GM19238 (cell line): ENCODE data around the gene ATXN7L1.
"Not testable (repeated sequence)": the region's sequence is repeated elsewhere in the genome, so short reads cannot be mapped to it uniquely, and the experiment has no call there.

ENCODE experiments used
- DNase-seq: peaks from one replicate; pipeline ENCODE4 v3.0.0; 2011; ENCODE audit warnings: low spot score; ENCODE audit not compliant: insufficient read length

The ATXN7L1 gene

GRCh38 chr7:105861224-105861623 is 15.2 kb downstream of the ATXN7L1 start:
- no peak for DNase-seq

DNA sequence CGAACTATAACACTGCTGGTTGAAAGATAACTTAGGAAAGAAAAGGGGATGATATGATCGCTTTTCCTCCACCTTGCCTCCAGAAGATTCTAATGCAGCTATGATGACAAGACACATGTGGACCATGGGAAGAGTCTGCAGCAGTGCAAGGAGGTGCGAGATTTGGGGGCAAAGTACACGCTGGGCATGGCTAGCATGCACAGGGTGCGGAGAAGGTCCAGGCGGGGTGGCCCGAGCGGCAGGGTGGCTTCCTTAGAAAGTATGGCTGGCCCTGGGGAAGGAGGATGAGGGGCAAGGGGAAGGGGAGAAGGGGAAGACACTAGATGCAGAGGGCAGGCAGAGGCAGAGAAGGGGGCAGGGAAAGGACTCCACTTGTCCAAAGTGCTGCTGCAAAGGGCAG is 15.6 kb downstream of the ATXN7L1 start:
- no peak for DNase-seq

DNA sequence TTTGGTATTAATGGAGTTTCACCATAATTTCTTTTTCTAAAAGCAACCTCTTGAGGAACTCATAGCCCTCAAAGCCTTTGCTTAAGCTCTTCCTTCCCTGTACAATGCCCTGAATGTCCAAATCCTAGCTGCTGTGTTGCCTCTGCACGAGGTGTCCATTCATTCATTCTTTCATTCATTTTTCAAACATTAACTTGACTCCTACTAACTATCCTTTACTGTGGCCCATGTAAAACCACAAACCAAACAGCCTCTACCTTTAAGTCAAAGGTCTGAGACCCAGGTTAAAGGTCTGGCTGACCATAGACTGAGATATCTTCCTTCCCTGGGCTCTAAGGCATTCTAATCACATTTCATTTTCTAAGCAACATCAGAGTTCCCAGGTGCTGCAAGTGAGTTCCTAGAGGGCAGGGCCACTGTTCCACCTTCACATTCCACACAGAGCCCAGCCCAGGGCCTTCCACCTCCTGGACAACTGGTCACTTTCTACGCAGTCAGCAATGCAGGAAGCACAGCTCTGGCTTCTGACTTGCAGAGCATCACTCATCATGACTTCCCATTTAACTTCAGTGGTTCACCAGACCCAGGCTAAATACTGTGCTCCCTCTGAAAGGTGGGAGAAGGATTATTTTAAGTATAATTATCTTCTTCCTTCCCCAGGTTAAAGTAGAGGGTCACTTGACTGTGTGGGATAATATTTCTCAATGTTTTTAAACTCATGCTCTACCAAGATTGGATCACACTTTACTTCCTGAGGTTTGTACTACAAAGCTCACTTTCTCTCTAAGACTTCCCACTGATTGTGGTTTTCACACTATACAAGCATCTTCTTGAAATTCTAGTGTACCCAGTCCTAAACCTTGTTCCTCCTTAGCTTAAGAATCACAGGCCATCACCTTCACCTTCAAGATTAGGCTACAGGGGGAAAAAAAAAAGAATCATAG is 19.1 kb downstream of the ATXN7L1 start:
- no peak for DNase-seq

GRCh38 chr7:105854498-105854897 is 21.9 kb downstream of the ATXN7L1 start:
- DNase-seq, result no peak

GRCh38 chr7:105853931-105854419 is 22.4 kb downstream of the ATXN7L1 start:
- no peak for DNase-seq

GRCh38 chr7:105851064-105851463 is 25.3 kb downstream of the ATXN7L1 start:
- no peak for DNase-seq

- DNase-seq, result no peak
These were observed 27.1 kb downstream of the ATXN7L1 start for GRCh38 chr7:105849122-105849855.

GRCh38 chr7:105846404-105846803 is 30.0 kb downstream of the ATXN7L1 start:
- no peak for DNase-seq

DNA sequence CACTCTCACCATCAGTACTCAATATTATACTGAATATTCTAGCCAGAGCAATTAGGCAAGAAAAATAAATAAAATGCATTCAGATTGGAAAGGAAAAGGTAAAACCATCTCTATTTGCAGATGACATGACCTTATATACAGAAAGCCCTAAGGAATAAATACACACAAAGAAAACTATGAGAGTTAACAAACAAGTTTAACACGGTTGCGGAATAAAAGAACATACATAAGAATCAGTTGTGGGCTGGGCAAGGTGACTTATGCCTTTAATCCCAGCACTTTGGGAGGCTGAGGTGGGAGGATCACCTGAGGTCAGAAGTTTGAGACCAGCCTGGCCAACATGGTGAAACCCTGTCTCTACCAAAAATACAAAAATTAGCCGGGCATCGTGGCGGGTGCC is 31.7 kb downstream of the ATXN7L1 start:
- not testable (repeated sequence) for DNase-seq

DNA sequence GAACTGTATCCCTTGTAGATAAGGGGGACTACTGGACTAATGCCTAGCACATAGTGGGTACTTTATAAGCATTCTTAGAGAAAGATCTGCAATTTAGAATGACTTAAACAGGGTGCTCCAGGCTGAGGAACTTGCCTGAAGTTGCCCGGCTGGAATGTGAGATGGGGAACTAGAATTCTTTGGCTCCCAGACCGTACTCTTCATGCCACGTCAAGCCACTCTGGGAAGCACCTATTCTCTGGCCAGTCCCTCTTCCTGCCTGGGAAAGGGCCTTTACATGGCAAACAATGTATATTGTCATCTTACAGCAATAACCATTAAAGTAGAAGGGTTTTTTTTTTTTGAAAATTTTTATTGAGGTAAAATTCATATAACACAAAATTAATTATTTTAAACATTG is 34.5 kb downstream of the ATXN7L1 start:
- DNase-seq, result no peak

GRCh38 chr7:105840981-105841749 is 35.2 kb downstream of the ATXN7L1 start:
- DNase-seq, result no peak

DNA sequence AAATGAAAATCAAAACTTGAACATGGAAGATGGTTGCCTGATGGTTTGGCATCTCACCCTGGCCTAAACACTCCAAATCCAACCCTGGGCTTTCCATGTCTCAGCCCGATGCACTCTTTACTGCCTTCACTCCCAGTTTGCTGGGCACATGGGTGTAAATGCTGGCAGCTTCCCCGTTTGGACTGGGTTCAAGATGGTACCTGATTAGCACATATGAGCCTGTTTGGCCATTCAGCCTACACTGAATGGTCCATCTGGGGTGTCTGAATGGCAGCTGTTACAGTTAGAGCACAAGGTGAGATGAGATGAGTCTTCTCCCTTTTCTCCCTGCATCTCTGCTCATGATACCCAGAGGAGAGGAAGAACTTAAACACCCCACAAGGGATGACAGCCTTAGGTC is 37.1 kb downstream of the ATXN7L1 start:
- no peak for DNase-seq

DNA sequence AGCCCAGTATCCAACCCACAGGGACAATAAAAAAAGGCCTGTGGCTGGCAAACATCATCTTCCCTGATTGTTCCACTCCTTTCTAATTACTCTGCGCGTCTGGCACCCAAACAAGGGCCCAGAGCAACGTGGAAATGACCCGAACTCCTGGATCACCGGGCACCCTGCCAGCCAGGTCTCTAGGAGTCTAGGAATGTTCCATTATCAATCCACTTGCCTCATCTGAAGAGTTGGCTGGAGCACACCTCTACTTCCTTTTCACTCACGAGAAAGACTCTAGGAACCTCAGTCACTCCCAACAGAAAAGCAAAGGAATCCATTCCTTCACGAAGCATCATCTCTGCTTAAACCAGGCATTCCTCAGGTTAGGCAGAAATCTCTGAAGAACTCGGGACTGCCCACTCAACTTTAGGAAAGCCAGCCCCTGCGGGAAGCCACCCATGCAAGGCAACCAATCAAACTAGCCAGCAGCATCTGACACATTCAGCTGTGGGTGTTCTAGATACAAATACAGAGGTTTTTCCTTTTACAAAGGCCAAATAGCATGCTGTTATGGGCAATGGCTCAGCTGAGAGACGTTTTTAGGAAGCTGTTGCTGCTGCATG is 37.7 kb downstream of the ATXN7L1 start:
- no peak for DNase-seq

DNA sequence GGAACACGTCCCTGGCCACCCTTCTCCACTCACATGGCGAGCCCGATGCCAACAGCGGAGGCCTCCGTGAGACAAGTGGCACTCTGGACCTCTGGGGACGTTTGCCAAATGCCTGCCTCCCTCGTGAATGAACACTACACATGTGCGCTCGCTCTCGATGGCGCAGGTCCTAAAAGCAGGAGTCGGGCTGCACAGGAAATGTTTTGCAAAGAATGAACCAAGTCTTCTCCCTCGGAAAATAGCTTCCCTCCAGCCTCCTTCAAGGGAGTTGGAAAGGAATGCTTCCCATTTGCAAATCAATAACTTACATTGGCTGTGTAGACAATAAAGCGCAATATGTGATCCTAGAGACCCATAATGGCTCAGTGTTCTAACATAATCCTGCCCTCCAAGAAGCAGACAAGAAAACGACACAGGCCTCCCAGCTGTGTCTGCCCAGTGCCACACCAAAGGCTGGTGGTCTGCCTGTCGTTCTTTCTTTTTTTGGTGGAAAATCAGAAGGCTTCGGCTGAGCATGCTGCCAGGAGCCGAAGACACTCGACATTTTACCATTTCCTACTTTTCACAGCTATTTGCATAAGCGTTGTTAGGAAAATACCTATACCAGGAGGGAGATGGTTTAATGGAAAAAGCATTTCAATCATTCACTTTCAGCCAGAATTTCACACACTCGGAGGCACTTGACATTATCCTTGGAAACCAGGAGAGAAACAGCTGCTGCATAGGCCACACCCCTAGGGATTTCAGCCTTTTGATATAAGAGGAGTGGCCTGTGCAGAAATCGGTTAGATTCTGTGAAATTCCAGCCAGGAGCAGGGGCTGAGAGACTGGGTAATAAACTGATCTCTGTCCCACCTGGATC is 38.4 kb downstream of the ATXN7L1 start:
- DNase-seq, result no peak

GRCh38 chr7:105835441-105835840 is 41.0 kb downstream of the ATXN7L1 start:
- DNase-seq, result no peak

DNA sequence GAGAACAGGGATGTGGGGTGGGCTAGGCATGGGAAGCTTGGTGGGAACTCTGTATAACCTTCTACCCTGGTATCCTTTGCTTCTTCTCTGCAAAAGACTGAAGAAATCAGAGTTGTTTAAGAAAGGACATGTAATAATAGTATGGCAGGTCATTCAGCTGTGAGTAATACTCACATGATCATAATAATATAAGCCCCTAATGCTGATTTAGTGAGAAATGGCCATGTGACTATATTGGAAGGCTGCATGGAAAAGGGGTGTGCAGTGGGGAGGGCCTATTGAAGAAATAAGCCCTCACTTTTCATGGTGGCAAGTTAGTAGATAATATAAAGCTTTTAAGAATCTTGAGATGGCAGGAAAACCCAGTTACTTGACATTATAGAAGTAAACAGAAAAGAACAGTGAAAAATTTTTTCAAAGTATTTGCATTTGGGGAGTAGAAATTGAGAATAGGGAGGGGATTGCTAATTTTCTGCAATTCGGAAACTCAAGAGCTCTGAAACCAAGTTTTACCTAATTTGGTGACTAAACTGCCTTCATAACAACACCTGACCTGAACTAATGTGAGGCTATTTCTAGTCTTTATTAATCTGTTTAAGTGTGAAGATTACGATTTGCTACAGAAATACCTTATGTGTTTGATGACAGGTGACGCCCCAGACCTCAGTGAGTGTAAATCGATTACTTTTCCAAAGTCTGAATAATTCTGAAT is 44.4 kb downstream of the ATXN7L1 start:
- no peak for DNase-seq

DNA sequence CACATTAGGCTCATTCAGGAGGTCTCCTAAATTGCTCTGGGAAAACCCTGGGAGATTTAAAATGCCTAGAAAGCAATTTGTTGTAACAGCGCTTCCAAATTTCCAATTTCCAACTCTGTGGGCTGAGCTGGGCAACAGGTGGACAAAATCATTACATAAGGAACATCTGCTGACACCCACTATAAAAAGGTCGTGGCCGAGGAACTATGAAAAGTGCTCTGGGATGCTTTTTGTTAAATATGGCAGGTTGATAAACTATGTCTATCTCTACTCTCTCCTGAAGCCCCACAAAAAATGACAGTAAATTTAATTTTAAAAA is 45.1 kb downstream of the ATXN7L1 start:
- no peak for DNase-seq

DNA sequence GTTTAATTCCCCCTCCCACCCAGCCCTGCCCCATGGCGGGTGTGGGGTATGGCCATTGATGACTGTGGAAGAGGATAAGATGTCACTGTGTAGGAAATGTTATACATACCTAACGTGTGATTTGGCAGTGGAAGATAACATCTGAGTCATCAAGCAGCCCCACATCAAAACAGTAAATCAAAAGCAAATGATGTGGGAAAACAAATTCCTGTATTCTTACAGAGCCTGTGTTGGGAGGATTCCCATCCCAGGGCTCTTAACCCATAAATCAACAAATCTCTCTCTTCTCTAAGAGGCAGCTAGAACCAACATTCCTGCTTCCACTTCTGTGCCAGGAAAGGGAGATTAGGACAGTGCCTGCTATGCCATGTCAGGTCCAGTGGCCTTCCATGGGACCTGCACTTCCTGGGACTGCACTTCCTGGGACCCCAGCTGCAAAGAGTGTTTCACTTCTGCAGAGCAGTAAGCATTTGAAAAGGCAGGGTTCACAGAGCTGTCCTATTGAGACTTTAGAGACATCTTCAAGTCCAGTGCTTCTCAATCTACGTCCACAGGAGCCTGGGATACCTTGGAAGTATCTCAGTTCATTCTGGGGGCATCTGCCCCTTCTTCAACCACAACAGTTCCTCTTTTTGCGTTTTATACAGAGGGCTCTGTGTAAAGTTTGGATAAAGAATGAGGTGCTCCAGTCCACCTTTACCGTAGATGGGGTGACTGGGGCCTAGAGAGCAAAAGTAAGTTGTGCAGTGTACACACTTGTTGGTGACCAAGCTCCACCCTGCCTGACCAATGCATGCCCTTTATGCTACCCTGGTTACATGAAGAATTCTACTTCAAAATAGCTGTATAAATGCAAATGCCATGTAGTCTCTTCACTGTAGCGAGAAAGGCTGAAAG is 45.7 kb downstream of the ATXN7L1 start:
- DNase-seq, result no peak
